Forelimb muscle (tissue), 1 donor: Measurements from ENCODE around the gene LEKR1. TPM values are rescaled to one million over a fixed set of nuclear protein-coding genes. Genes with fewer than 3 reads are reported as not detected.
"Not testable (repeated sequence)": the region's sequence is repeated elsewhere in the genome, so short reads cannot be mapped to it uniquely, and the experiment has no call there.

Source experiments
- DNase-seq: peaks from one replicate; pipeline ENCODE4 v3.0.0-alpha.2; 2013; ENCODE audit warnings: low read depth
- polyA plus RNA-seq: library from polyadenylated mRNA; unstranded; fragments of 120-200 nt; gene quantifications from one replicate; pipeline ENCODE4 v1.2.1, GENCODE V29; 2013; ENCODE audit not compliant: insufficient read length

The LEKR1 gene
- polyA plus RNA-seq, 1 donor: 0.61 TPM

- no peak for DNase-seq
These were observed 76.8 kb downstream of the LEKR1 start for GRCh38 chr3:156902916-156903315.

GRCh38 chr3:156906275-156906674 lies 80.1 kb downstream of the LEKR1 start:
- DNase-seq: no peak

GRCh38 chr3:156908398-156908797 lies 82.2 kb downstream of the LEKR1 start:
- DNase-seq: no peak

GRCh38 chr3:156910022-156910421 lies 83.9 kb downstream of the LEKR1 start:
- no peak for DNase-seq

GRCh38 chr3:156910831-156911230 lies 84.7 kb downstream of the LEKR1 start:
- not testable (repeated sequence) for DNase-seq

GRCh38 chr3:156914300-156914699 lies 88.1 kb downstream of the LEKR1 start:
- DNase-seq: not testable (repeated sequence)

- no peak for DNase-seq
These were observed 89.2 kb downstream of the LEKR1 start for GRCh38 chr3:156915372-156915771.

- no peak for DNase-seq
These were observed 92.6 kb downstream of the LEKR1 start for GRCh38 chr3:156918746-156919145.

- no peak for DNase-seq
These were observed 93.7 kb downstream of the LEKR1 start for GRCh38 chr3:156919818-156920217.

GRCh38 chr3:156920399-156920798 lies 94.2 kb downstream of the LEKR1 start:
- no peak for DNase-seq

- no peak for DNase-seq
These were observed 97.2 kb downstream of the LEKR1 start for GRCh38 chr3:156923349-156923748.

- DNase-seq: no peak
These were observed 112.6 kb downstream of the LEKR1 start for GRCh38 chr3:156938724-156939123.

- DNase-seq: no peak
These were observed 113.2 kb downstream of the LEKR1 start for GRCh38 chr3:156939315-156939714.

- no peak for DNase-seq
These were observed 115.2 kb downstream of the LEKR1 start for GRCh38 chr3:156941311-156941710.

- no peak for DNase-seq
These were observed 122.5 kb downstream of the LEKR1 start for GRCh38 chr3:156948402-156949210.

- no peak for DNase-seq
These were observed 125.9 kb downstream of the LEKR1 start for GRCh38 chr3:156952011-156952410.

- DNase-seq: no peak
These were observed 131.6 kb downstream of the LEKR1 start for GRCh38 chr3:156957715-156958114.

GRCh38 chr3:156963096-156963495 lies 136.9 kb downstream of the LEKR1 start:
- DNase-seq: no peak

GRCh38 chr3:156964577-156964976 lies 138.4 kb downstream of the LEKR1 start:
- DNase-seq: no peak

GRCh38 chr3:156966349-156966748 lies 140.2 kb downstream of the LEKR1 start:
- DNase-seq: not testable (repeated sequence)

GRCh38 chr3:156973954-156974353 lies 147.8 kb downstream of the LEKR1 start:
- no peak for DNase-seq

- DNase-seq: no peak
These were observed 148.8 kb downstream of the LEKR1 start for GRCh38 chr3:156974931-156975330.

- DNase-seq: no peak
These were observed 149.6 kb downstream of the LEKR1 start for GRCh38 chr3:156975721-156976120.

GRCh38 chr3:156976933-156977332 lies 150.8 kb downstream of the LEKR1 start:
- no peak for DNase-seq
